Activated CD8-positive, alpha-beta T cell treated with anti-CD3 and anti-CD28 coated beads, Interleukin-2, amount 10 ng/mL, durations not matched to agents 7 days and 5 days (primary cell): ENCODE measurements around the gene TPST1. TPM values are rescaled to one million over a fixed set of nuclear protein-coding genes. Genes with fewer than 3 reads are reported as not detected.

Experiments
- ATAC-seq: fragments of 150-1000 bp; cut with Tn5 transposase; one replicate; pipeline ENCODE4 v1.10.0; 2021; ENCODE audit warnings: moderate library complexity
- CTCF ChIA-PET: fragments of 350-600 bp; sonication (Branson Sonifier 250); formaldehyde crosslinking; loops from one replicate; lab custom pipeline; 2021; ENCODE audit warnings: antibody characterized with exemption; lab: Charles Lee
- POLR2A ChIA-PET: fragments of 350-600 bp; sonication (Branson Sonifier 250); formaldehyde crosslinking; loops from one replicate; lab custom pipeline; 2021; ENCODE audit warnings: antibody characterized with exemption; lab: Charles Lee
- DNase-seq: peaks from one replicate; pipeline ENCODE4 v3.0.0-alpha.2; 2020
- H3K27ac Mint-ChIP-seq: one replicate; pipeline ENCODE4 v1.8.0; 2021; ENCODE audit warnings: mild to moderate bottlenecking, mixed read lengths
- H3K27me3 Mint-ChIP-seq: one replicate; pipeline ENCODE4 v1.8.0; 2021; ENCODE audit warnings: low read depth, mixed read lengths
- H3K36me3 Mint-ChIP-seq: one replicate; pipeline ENCODE4 v1.8.0; 2021; ENCODE audit warnings: low read depth, mixed read lengths
- H3K4me1 Mint-ChIP-seq: one replicate; pipeline ENCODE4 v1.8.0; 2021; ENCODE audit warnings: low read depth, mixed read lengths
- H3K4me3 Mint-ChIP-seq: one replicate; pipeline ENCODE4 v1.8.0; 2021; ENCODE audit warnings: mild to moderate bottlenecking, mixed read lengths
- H3K9me3 Mint-ChIP-seq: one replicate; pipeline ENCODE4 v1.8.0; 2022; ENCODE audit warnings: mixed read lengths; ENCODE audit not compliant: insufficient read depth
- total RNA-seq, 2 experiments: library from RNA; stranded (reverse); gene quantifications; one replicate each; pipeline ENCODE4 v1.2.3, GENCODE V29; 2021

The TPST1 gene
- total RNA-seq, 2 experiments from 2014 or later = 1.6 to 1.8 TPM

GRCh38 chr7:66247380-66248078, 42.4 kb downstream of the TPST1 start:
- no peak for ATAC-seq
- H3K36me3 Mint-ChIP-seq = no peaks in the 10 kb centered on the region
- ChIA-PET POLR2A (no interaction called here), CTCF (no interaction called here)
- H3K4me1 Mint-ChIP-seq = no peaks in the 10 kb centered on the region
- no peak overlapping the region for H3K27ac Mint-ChIP-seq
- no peak for DNase-seq
- peaks cover 2% of the 10 kb centered on the region for H3K27me3 Mint-ChIP-seq
- H3K9me3 Mint-ChIP-seq = no peaks in the 10 kb centered on the region
- H3K4me3 Mint-ChIP-seq = no peak overlapping the region

GRCh38 chr7:66250711-66251110, 45.6 kb downstream of the TPST1 start:
- no peak for DNase-seq
- H3K4me1 Mint-ChIP-seq = no peaks in the 10 kb centered on the region
- ChIA-PET POLR2A (no interaction called here), CTCF (interaction anchor here (1.4 kb wide), 1 partner anchor 26 kb away, joined by 3 read pairs; no protein-coding TSS in a partner anchor)
- H3K36me3 Mint-ChIP-seq = no peaks in the 10 kb centered on the region
- H3K27me3 Mint-ChIP-seq = peaks cover 2% of the 10 kb centered on the region
- no peak overlapping the region for H3K4me3 Mint-ChIP-seq
- no peak overlapping the region for H3K27ac Mint-ChIP-seq
- H3K9me3 Mint-ChIP-seq = no peaks in the 10 kb centered on the region
- no peak for ATAC-seq

- Mint-ChIP-seq H3K27ac (no peak overlapping the region), H3K36me3 (no peaks in the 10 kb centered on the region), H3K4me3 (no peak overlapping the region), H3K4me1 (no peaks in the 10 kb centered on the region), H3K27me3 (no peaks in the 10 kb centered on the region), H3K9me3 (no peaks in the 10 kb centered on the region)
- CTCF ChIA-PET = no interaction called here
- POLR2A ChIA-PET = no interaction called here
- DNase-seq = no peak
- ATAC-seq = no peak
Measured at GRCh38 chr7:66255534-66256100, 50.5 kb downstream of the TPST1 start.

- no peak overlapping the region for H3K27ac Mint-ChIP-seq
- no peaks in the 10 kb centered on the region for H3K27me3 Mint-ChIP-seq
- DNase-seq (no peak), ATAC-seq (no peak)
- H3K9me3 Mint-ChIP-seq = no peaks in the 10 kb centered on the region
- H3K4me1 Mint-ChIP-seq = no peaks in the 10 kb centered on the region
- H3K36me3 Mint-ChIP-seq = no peaks in the 10 kb centered on the region
- no peak overlapping the region for H3K4me3 Mint-ChIP-seq
- CTCF ChIA-PET = no interaction called here
- POLR2A ChIA-PET = no interaction called here
Measured at GRCh38 chr7:66256281-66256680, 51.1 kb downstream of the TPST1 start.

- no peak for ATAC-seq
- H3K9me3 Mint-ChIP-seq = no peaks in the 10 kb centered on the region
- ChIA-PET CTCF (interaction anchor here (1.6 kb wide), 1 partner anchor 17 kb away, joined by 3 read pairs; no protein-coding TSS in a partner anchor), POLR2A (no interaction called here)
- no peaks in the 10 kb centered on the region for H3K36me3 Mint-ChIP-seq
- no peaks in the 10 kb centered on the region for H3K27me3 Mint-ChIP-seq
- no peaks in the 10 kb centered on the region for H3K4me1 Mint-ChIP-seq
- H3K27ac Mint-ChIP-seq = no peak overlapping the region
- no peak overlapping the region for H3K4me3 Mint-ChIP-seq
- no peak for DNase-seq
Measured at GRCh38 chr7:66257481-66257880, 52.3 kb downstream of the TPST1 start.

- ChIA-PET CTCF (interaction anchor here (1.6 kb wide), 1 partner anchor 18 kb away, joined by 3 read pairs; no protein-coding TSS in a partner anchor), POLR2A (no interaction called here)
- H3K4me3 Mint-ChIP-seq = no peak overlapping the region
- H3K4me1 Mint-ChIP-seq = no peaks in the 10 kb centered on the region
- no peak overlapping the region for H3K27ac Mint-ChIP-seq
- H3K27me3 Mint-ChIP-seq = no peaks in the 10 kb centered on the region
- DNase-seq (no peak), ATAC-seq (no peak)
- H3K9me3 Mint-ChIP-seq = peaks cover under 1% of the 10 kb centered on the region
- no peaks in the 10 kb centered on the region for H3K36me3 Mint-ChIP-seq
Measured at GRCh38 chr7:66258409-66258808, 53.3 kb downstream of the TPST1 start.

- ChIA-PET CTCF (no interaction called here), POLR2A (no interaction called here)
- Mint-ChIP-seq H3K27me3 (no peaks in the 10 kb centered on the region), H3K4me3 (no peak overlapping the region), H3K36me3 (peaks cover 2% of the 10 kb centered on the region), H3K27ac (no peak overlapping the region), H3K9me3 (peaks cover 29% of the 10 kb centered on the region), H3K4me1 (no peaks in the 10 kb centered on the region)
- DNase-seq (no peak), ATAC-seq (no peak)
Measured at GRCh38 chr7:66261941-66262340, 56.8 kb downstream of the TPST1 start.

GRCh38 chr7:66263936-66264335, 58.8 kb downstream of the TPST1 start:
- no peaks in the 10 kb centered on the region for H3K27me3 Mint-ChIP-seq
- POLR2A ChIA-PET = no interaction called here
- H3K9me3 Mint-ChIP-seq = peaks cover 31% of the 10 kb centered on the region
- no peaks in the 10 kb centered on the region for H3K4me1 Mint-ChIP-seq
- peaks cover 2% of the 10 kb centered on the region for H3K36me3 Mint-ChIP-seq
- DNase-seq (no peak), ATAC-seq (no peak)
- no peak overlapping the region for H3K27ac Mint-ChIP-seq
- H3K4me3 Mint-ChIP-seq = no peak overlapping the region
- CTCF ChIA-PET = no interaction called here

GRCh38 chr7:66265566-66265965, 60.4 kb downstream of the TPST1 start:
- Mint-ChIP-seq H3K4me3 (no peak overlapping the region), H3K27ac (no peak overlapping the region), H3K36me3 (peaks cover 2% of the 10 kb centered on the region), H3K9me3 (peaks cover 31% of the 10 kb centered on the region), H3K4me1 (no peaks in the 10 kb centered on the region), H3K27me3 (no peaks in the 10 kb centered on the region)
- ChIA-PET CTCF (no interaction called here), POLR2A (no interaction called here)
- ATAC-seq = no peak
- DNase-seq = no peak

GRCh38 chr7:66267249-66267648, 62.1 kb downstream of the TPST1 start:
- H3K27me3 Mint-ChIP-seq = no peaks in the 10 kb centered on the region
- no peak overlapping the region for H3K27ac Mint-ChIP-seq
- peaks cover 31% of the 10 kb centered on the region for H3K9me3 Mint-ChIP-seq
- POLR2A ChIA-PET = no interaction called here
- H3K36me3 Mint-ChIP-seq = peaks cover 2% of the 10 kb centered on the region
- H3K4me3 Mint-ChIP-seq = no peak overlapping the region
- no peaks in the 10 kb centered on the region for H3K4me1 Mint-ChIP-seq
- DNase-seq (no peak), ATAC-seq (no peak)
- CTCF ChIA-PET = no interaction called here

- CTCF ChIA-PET = no interaction called here
- Mint-ChIP-seq H3K27me3 (no peaks in the 10 kb centered on the region), H3K4me3 (no peak overlapping the region)
Measured at GRCh38 chr7:66269978-66270377, 64.8 kb downstream of the TPST1 start.

GRCh38 chr7:66272321-66272720, 67.2 kb downstream of the TPST1 start:
- Mint-ChIP-seq H3K36me3 (no peaks in the 10 kb centered on the region), H3K9me3 (no peaks in the 10 kb centered on the region), H3K4me3 (no peak overlapping the region), H3K27ac (no peak overlapping the region), H3K27me3 (no peaks in the 10 kb centered on the region), H3K4me1 (no peaks in the 10 kb centered on the region)
- ChIA-PET CTCF (no interaction called here), POLR2A (no interaction called here)
- no peak for ATAC-seq
- no peak for DNase-seq

More at GRCh38 chr7:66269978-66270377, 64.8 kb downstream of the TPST1 start:
- ATAC-seq = no peak
- DNase-seq = no peak
- Mint-ChIP-seq H3K36me3 (peaks cover under 1% of the 10 kb centered on the region), H3K27ac (no peak overlapping the region), H3K4me1 (no peaks in the 10 kb centered on the region), H3K9me3 (peaks cover 22% of the 10 kb centered on the region)
- POLR2A ChIA-PET = no interaction called here
